Loucy (cell line): ENCODE measurements around the gene TOX2.

Experiments
- H2AFZ ChIP-seq: fragments of 200-600 bp; sonication (generic); 2 replicates; pipeline ENCODE4 v1.6.0; 2016; ENCODE audit warnings: antibody characterized with exemption, mild to moderate bottlenecking, low read length, moderate library complexity
- H3F3A ChIP-seq: fragments of 200-600 bp; 2 replicates; pipeline ENCODE4 v1.6.0; 2016; ENCODE audit warnings: antibody characterized with exemption, low read depth, mild to moderate bottlenecking
- H3K27me3 ChIP-seq: fragments of 200-600 bp; sonication (generic); 2 replicates; pipeline ENCODE4 v1.6.1; 2014; ENCODE audit warnings: low read length, mild to moderate bottlenecking; ENCODE audit not compliant: insufficient read depth, poor library complexity, severe bottlenecking
- H3K36me3 ChIP-seq: fragments of 200-600 bp; sonication (generic); 2 replicates; pipeline ENCODE4 v1.6.1; 2016; ENCODE audit warnings: low read length; ENCODE audit not compliant: insufficient read depth
- H3K4me1 ChIP-seq: fragments of 200-600 bp; sonication (generic); 2 replicates; pipeline ENCODE4 v1.5.1; 2014; ENCODE audit warnings: low read length, mild to moderate bottlenecking; ENCODE audit not compliant: insufficient read depth, poor library complexity, severe bottlenecking
- H3K4me2 ChIP-seq: fragments of 200-600 bp; sonication (generic); 2 replicates; pipeline ENCODE4 v1.6.0; 2014; ENCODE audit warnings: antibody characterized with exemption, low read length, low read depth, mild to moderate bottlenecking; ENCODE audit not compliant: poor library complexity, severe bottlenecking
- H3K4me3 ChIP-seq: fragments of 200-600 bp; sonication (generic); 2 replicates; pipeline ENCODE4 v1.5.1; 2014; ENCODE audit warnings: low read length, mild to moderate bottlenecking, mixed read lengths; ENCODE audit not compliant: poor library complexity, severe bottlenecking
- H3K79me2 ChIP-seq: fragments of 200-600 bp; sonication (generic); 2 replicates; pipeline ENCODE4 v1.6.1; 2014; ENCODE audit warnings: low read length; ENCODE audit not compliant: insufficient read depth
- H3K9ac ChIP-seq: fragments of 200-600 bp; sonication (generic); 2 replicates; pipeline ENCODE4 v1.6.0; 2014; ENCODE audit warnings: mild to moderate bottlenecking, low read depth, low read length, moderate library complexity; ENCODE audit not compliant: poor library complexity, severe bottlenecking
- H3K9me2 ChIP-seq: fragments of 200-600 bp; sonication (generic); replicated peaks from 2 replicates; pipeline ENCODE4 v1.6.1; 2016; ENCODE audit warnings: low read depth, low read length, mixed read lengths
- H3K9me3 ChIP-seq: fragments of 200-600 bp; sonication (generic); 2 replicates; pipeline ENCODE4 v1.6.1; 2014; ENCODE audit warnings: mild to moderate bottlenecking, antibody characterized with exemption, low read length, low read depth; ENCODE audit not compliant: insufficient read depth
- H4K20me1 ChIP-seq: fragments of 200-600 bp; sonication (generic); 2 replicates; pipeline ENCODE4 v1.6.0; 2014; ENCODE audit warnings: antibody characterized with exemption, low read length, mild to moderate bottlenecking; ENCODE audit not compliant: insufficient read depth, poor library complexity, severe bottlenecking
- EZH2phosphoT487 ChIP-seq: fragments of 200-600 bp; IDR thresholded peaks from 2 replicates; pipeline ENCODE4 v1.6.1; 2018; ENCODE audit warnings: antibody characterized with exemption, mild to moderate bottlenecking, moderate library complexity, borderline replicate concordance
- TF ChIP-seq, protein P1 (sequence below): fragments of 200-600 bp; sonication (generic); conservative IDR thresholded peaks from 2 replicates; pipeline ENCODE4 v1.5.1; 2014; ENCODE audit warnings: mild to moderate bottlenecking, antibody characterized with exemption, low read length

Gene TOX2

DNA sequence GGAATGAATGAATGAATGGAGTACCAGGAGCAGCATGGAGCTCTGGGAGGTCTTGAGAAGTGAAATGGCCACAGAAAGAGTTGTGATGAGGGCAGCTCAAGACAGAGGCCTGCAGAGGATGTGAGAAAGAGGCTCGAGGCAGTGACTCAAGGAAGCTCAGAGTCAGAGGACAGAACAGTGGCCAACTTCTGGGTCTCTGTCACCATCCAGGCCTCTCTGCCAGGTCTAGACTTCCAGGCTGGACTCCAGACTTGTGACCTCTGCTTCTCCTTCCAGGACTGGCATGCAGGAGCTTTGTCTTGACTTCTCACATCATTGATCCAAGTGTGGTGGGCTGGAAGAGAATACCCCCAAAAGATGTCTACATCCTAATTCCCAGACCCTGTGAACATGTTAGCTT is 119.8 kb downstream of the TOX2 start:
- no peaks in the 10 kb centered on the region; the same call in 1 of the 2 replicates for H3K9me3 ChIP-seq
- peak overlapping the region; percentile 64 for H3K9ac ChIP-seq
- H3K4me2 ChIP-seq, result peak overlapping the region; percentile 53
- peak overlapping the region; percentile 53 for H3K4me3 ChIP-seq
- no peaks in the 10 kb centered on the region for H3K9me2 ChIP-seq
- no peak overlapping the region for H2AFZ ChIP-seq
- no peaks in the 10 kb centered on the region for H3K27me3 ChIP-seq
- TF ChIP-seq, protein P1, sequence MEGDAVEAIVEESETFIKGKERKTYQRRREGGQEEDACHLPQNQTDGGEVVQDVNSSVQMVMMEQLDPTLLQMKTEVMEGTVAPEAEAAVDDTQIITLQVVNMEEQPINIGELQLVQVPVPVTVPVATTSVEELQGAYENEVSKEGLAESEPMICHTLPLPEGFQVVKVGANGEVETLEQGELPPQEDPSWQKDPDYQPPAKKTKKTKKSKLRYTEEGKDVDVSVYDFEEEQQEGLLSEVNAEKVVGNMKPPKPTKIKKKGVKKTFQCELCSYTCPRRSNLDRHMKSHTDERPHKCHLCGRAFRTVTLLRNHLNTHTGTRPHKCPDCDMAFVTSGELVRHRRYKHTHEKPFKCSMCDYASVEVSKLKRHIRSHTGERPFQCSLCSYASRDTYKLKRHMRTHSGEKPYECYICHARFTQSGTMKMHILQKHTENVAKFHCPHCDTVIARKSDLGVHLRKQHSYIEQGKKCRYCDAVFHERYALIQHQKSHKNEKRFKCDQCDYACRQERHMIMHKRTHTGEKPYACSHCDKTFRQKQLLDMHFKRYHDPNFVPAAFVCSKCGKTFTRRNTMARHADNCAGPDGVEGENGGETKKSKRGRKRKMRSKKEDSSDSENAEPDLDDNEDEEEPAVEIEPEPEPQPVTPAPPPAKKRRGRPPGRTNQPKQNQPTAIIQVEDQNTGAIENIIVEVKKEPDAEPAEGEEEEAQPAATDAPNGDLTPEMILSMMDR, result no peak
- no peak for TF ChIP-seq EZH2phosphoT487
- H3K36me3 ChIP-seq, result no peaks in the 10 kb centered on the region
- no peaks in the 10 kb centered on the region for H3K79me2 ChIP-seq
- H4K20me1 ChIP-seq, result no peaks in the 10 kb centered on the region
- H3F3A ChIP-seq, result peaks cover 12% of the 10 kb centered on the region
- peaks cover 71% of the 10 kb centered on the region for H3K4me1 ChIP-seq

- Histone ChIP-seq H3K9ac (peak overlapping the region; percentile 64), H4K20me1 (no peaks in the 10 kb centered on the region), H3K9me3 (no peaks in the 10 kb centered on the region; the same call in 1 of the 2 replicates), H3F3A (peaks cover 9% of the 10 kb centered on the region), H2AFZ (no peak overlapping the region), H3K4me1 (peaks cover 65% of the 10 kb centered on the region), H3K27me3 (no peaks in the 10 kb centered on the region), H3K36me3 (no peaks in the 10 kb centered on the region), H3K79me2 (no peaks in the 10 kb centered on the region), H3K4me3 (peak overlapping the region; percentile 53), H3K4me2 (peak overlapping the region; percentile 53), H3K9me2 (no peaks in the 10 kb centered on the region)
- no peak for TF ChIP-seq EZH2phosphoT487
- TF ChIP-seq, protein P1, result no peak
Measured at GRCh38 chr20:44034965-44035635, 120.4 kb downstream of the TOX2 start.

- H4K20me1 ChIP-seq, result no peaks in the 10 kb centered on the region
- H3K9me3 ChIP-seq, result no peaks in the 10 kb centered on the region
- peaks cover 57% of the 10 kb centered on the region for H3K4me1 ChIP-seq
- H3F3A ChIP-seq, result peaks cover 9% of the 10 kb centered on the region
- no peak overlapping the region for H3K4me2 ChIP-seq
- no peaks in the 10 kb centered on the region for H3K9me2 ChIP-seq
- H3K36me3 ChIP-seq, result no peaks in the 10 kb centered on the region
- no peak overlapping the region for H3K9ac ChIP-seq
- H2AFZ ChIP-seq, result no peak overlapping the region
- no peaks in the 10 kb centered on the region for H3K27me3 ChIP-seq
- no peak overlapping the region for H3K4me3 ChIP-seq
- H3K79me2 ChIP-seq, result no peaks in the 10 kb centered on the region
- TF ChIP-seq, protein P1, result no peak
- TF ChIP-seq EZH2phosphoT487, result no peak
Measured at GRCh38 chr20:44035924-44036323, 121.3 kb downstream of the TOX2 start.
